ENCODE data around the gene GABARAPL1.

The GABARAPL1 gene

DNA sequence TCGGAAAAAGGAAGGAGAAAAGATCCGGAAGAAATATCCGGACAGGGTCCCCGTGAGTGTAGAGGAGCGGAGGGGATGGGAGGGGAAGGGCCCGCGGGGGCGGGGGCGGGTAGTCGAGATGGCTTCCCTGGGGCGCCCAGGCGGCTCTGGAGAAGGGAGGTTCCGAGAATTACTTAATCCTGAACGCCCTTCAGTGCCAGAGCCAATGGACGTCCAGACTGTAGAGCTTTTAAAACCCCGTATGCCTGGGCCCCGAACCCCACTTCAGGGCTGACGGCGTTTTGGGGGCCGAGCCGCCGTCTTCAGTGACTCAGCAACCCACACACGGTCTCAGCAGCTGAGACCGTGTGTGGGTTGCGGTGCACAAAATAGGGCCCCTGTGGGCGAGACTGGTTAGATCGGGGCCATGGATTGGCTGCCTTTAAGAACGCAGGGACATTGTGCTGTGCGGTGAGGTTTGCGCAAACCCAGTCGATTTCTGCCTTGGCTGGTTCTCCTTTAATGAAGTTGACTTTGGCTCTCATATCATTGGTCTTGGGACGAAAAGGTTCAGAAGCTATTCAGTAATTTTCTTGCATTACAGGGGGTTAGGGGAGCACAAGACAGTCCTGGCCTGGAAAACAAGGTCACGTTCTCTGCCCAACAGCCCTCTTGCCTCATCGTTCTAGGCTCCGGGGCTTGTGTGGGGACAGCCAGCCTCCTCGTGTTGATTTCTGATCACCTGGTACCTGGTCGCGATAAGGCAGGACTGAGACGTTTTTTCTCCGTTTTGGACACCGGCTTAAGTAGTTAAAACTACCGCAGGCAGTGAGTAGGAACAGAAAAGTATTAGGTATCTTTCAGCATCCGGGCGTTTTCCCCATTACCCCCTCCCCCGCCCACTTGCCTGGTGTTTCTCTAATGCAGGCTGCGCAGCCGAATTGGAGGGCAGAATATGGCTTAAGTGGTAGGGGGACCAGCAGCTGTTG, 775 bp downstream of the GABARAPL1 start:
- H3K27me3 ChIP-seq (ENCODE audit: control insufficient read depth in 3 of 3, insufficient read depth in 3 of 3, low read depth in 1 of 3, low read length in 3 of 3), result no peaks in the 10 kb centered on the region
- peak overlapping the region; percentile 1 for H3K23ac ChIP-seq (ENCODE audit: low read depth, low read length, poor library complexity)
- no peak overlapping the region for H2BK12ac ChIP-seq (ENCODE audit: low read length)
- no peak overlapping the region for H4K91ac ChIP-seq (ENCODE audit: low read depth, low read length, poor library complexity)
- H3K4ac ChIP-seq (ENCODE audit: low read length), result no peak overlapping the region
- H3K4me2 ChIP-seq (ENCODE audit: insufficient read depth, low read length, poor library complexity, severe bottlenecking), result peak overlapping the region; percentile 77
- WGBS, 2 donors (ENCODE audit: extremely low coverage in 2 of 2, insufficient read length in 2 of 2, insufficient replicate concordance in 1 of 2), result no CpG with 5 or more reads among the region's 47 CpGs
- H3K27ac ChIP-seq (replicated peaks; ENCODE audit: low read length), result peak overlapping the region; percentile 59
- H2AFZ ChIP-seq (ENCODE audit: low read length), result peak overlapping the region; percentile 100
- H3K79me1 ChIP-seq (ENCODE audit: low read depth, low read length), result peaks cover 3% of the 10 kb centered on the region
- H3K36me3 ChIP-seq (replicated peaks in 1 of 2; ENCODE audit: control insufficient read depth in 2 of 2, insufficient read depth in 2 of 2, low read length in 2 of 2), result peaks cover 2 to 3% of the 10 kb centered on the region in 2 donors
- H3K14ac ChIP-seq (ENCODE audit: low read length), result peak overlapping the region; percentile 92
- no peak for DNase-seq (ENCODE audit: low spot score)
- peak overlapping the region; percentile 90 for H3K18ac ChIP-seq (ENCODE audit: low read length)
- H2BK5ac ChIP-seq (ENCODE audit: low read length), result peak overlapping the region; percentile 63
- no peak overlapping the region for H4K8ac ChIP-seq (ENCODE audit: low read depth, low read length)
- H2BK15ac ChIP-seq (ENCODE audit: low read length), result no peak overlapping the region
- no peaks in the 10 kb centered on the region for H3K4me1 ChIP-seq (ENCODE audit: control insufficient read depth in 2 of 2, insufficient read depth in 1 of 2, low read depth in 1 of 2, low read length in 2 of 2)
- no peak overlapping the region for H2AK5ac ChIP-seq (ENCODE audit: low read depth, low read length)
- peak overlapping the region; percentile 84 to 90 for H3K4me3 ChIP-seq (ENCODE audit: low read length in 2 of 2)
- no peak overlapping the region for H2BK120ac ChIP-seq (ENCODE audit: low read depth, low read length)
- no peaks in the 10 kb centered on the region for H3K9me3 ChIP-seq (replicated peaks in 1 of 2; ENCODE audit: control insufficient read depth in 2 of 2, insufficient read depth in 1 of 2, low read depth in 1 of 2, low read length in 2 of 2)
- H3K9ac ChIP-seq (ENCODE audit: low read depth, low read length, poor library complexity), result peak overlapping the region; percentile 88

DNA sequence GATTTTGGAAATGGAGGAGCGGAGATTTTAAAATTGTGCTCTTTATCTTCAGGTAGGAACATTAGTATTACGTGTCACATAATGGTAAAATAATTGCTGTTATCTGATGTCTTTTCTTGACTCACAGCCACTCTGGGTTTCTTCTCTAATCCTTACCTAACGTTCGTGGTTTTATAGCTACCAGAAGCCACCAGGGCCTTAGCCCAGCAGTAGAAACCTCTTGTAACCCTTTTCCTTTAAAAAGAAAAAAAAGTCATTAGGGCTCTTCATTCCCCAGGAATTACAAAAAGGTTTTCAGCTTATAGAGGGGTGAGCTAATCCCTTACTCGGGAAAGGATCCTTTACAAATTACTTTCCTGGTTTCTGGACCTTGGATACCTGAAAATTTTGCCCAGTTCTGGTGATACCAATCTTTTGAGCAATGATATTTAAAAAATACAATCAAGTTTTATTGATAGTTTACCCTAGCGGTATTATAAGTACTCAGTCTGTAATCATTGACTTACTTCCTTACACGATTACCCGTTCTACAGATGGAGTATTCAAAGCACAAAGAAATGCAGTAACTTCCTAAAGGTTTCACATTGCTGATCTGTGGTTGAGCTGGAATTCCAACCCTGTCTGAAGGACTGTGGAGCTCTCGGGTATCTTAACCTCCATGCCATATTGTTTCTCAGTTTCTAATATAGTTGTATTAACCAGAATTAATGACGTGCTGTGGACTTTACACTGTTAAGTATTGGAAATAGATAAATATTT, 1.6 kb downstream of the GABARAPL1 start:
- Histone ChIP-seq H3K9ac (ENCODE audit: low read depth, low read length, poor library complexity) (no peak overlapping the region), H3K27me3 (ENCODE audit: control insufficient read depth in 3 of 3, insufficient read depth in 3 of 3, low read depth in 1 of 3, low read length in 3 of 3) (no peaks in the 10 kb centered on the region), H2AFZ (ENCODE audit: low read length) (peak overlapping the region; percentile 100), H3K18ac (ENCODE audit: low read length) (no peak overlapping the region), H2BK5ac (ENCODE audit: low read length) (no peak overlapping the region), H3K4me1 (ENCODE audit: control insufficient read depth in 2 of 2, insufficient read depth in 1 of 2, low read depth in 1 of 2, low read length in 2 of 2) (no peaks in the 10 kb centered on the region), H3K79me1 (ENCODE audit: low read depth, low read length) (peaks cover 3% of the 10 kb centered on the region), H3K27ac (replicated peaks; ENCODE audit: low read length) (no peak overlapping the region), H3K4ac (ENCODE audit: low read length) (no peak overlapping the region), H3K4me3 (ENCODE audit: low read length in 2 of 2) (peak overlapping the region; percentile 84 to 90), H4K91ac (ENCODE audit: low read depth, low read length, poor library complexity) (no peak overlapping the region), H3K23ac (ENCODE audit: low read depth, low read length, poor library complexity) (no peak overlapping the region), H2BK120ac (ENCODE audit: low read depth, low read length) (no peak overlapping the region), H2AK5ac (ENCODE audit: low read depth, low read length) (no peak overlapping the region), H2BK12ac (ENCODE audit: low read length) (no peak overlapping the region), H3K4me2 (ENCODE audit: insufficient read depth, low read length, poor library complexity, severe bottlenecking) (peak overlapping the region; percentile 77), H3K36me3 (replicated peaks in 1 of 2; ENCODE audit: control insufficient read depth in 2 of 2, insufficient read depth in 2 of 2, low read length in 2 of 2) (peaks cover 2 to 3% of the 10 kb centered on the region in 2 donors), H4K8ac (ENCODE audit: low read depth, low read length) (no peak overlapping the region), H3K14ac (ENCODE audit: low read length) (no peak overlapping the region), H3K9me3 (replicated peaks in 1 of 2; ENCODE audit: control insufficient read depth in 2 of 2, insufficient read depth in 1 of 2, low read depth in 1 of 2, low read length in 2 of 2) (no peaks in the 10 kb centered on the region), H2BK15ac (ENCODE audit: low read length) (no peak overlapping the region)
- WGBS, 2 donors (ENCODE audit: extremely low coverage in 2 of 2, insufficient read length in 2 of 2, insufficient replicate concordance in 1 of 2), result no CpG with 5 or more reads among the region's 10 CpGs
- no peak for DNase-seq (ENCODE audit: low spot score)

DNA sequence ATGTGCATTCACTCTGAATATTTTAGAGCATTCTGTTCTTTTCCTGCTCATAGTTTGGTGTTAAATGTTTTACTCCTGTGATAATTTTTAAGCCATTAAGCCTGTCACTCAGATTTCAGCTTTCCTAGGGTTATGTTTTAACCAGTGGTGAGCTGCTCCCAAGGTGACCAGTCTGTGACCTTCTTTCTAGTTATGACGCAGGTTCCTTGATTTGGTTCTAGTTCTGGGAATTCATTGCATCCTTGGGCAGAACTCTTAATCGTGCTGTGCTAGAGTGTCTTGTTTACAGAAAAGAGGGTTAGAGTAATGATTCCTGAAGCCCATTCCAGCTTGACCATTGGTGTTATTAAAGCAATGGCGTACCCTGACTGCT, 2.2 kb downstream of the GABARAPL1 start:
- Histone ChIP-seq H3K23ac (ENCODE audit: low read depth, low read length, poor library complexity) (no peak overlapping the region), H3K4me3 (ENCODE audit: low read length in 2 of 2) (no peak overlapping the region), H2AFZ (ENCODE audit: low read length) (no peak overlapping the region), H2BK5ac (ENCODE audit: low read length) (no peak overlapping the region), H3K9ac (ENCODE audit: low read depth, low read length, poor library complexity) (no peak overlapping the region), H3K9me3 (replicated peaks in 1 of 2; ENCODE audit: control insufficient read depth in 2 of 2, insufficient read depth in 1 of 2, low read depth in 1 of 2, low read length in 2 of 2) (no peaks in the 10 kb centered on the region), H3K79me1 (ENCODE audit: low read depth, low read length) (peaks cover 3% of the 10 kb centered on the region), H2BK15ac (ENCODE audit: low read length) (no peak overlapping the region), H3K18ac (ENCODE audit: low read length) (no peak overlapping the region), H3K4me1 (ENCODE audit: control insufficient read depth in 2 of 2, insufficient read depth in 1 of 2, low read depth in 1 of 2, low read length in 2 of 2) (no peaks in the 10 kb centered on the region), H4K8ac (ENCODE audit: low read depth, low read length) (no peak overlapping the region), H3K14ac (ENCODE audit: low read length) (no peak overlapping the region), H3K27ac (replicated peaks; ENCODE audit: low read length) (no peak overlapping the region), H2BK120ac (ENCODE audit: low read depth, low read length) (no peak overlapping the region), H2BK12ac (ENCODE audit: low read length) (no peak overlapping the region), H2AK5ac (ENCODE audit: low read depth, low read length) (no peak overlapping the region), H3K27me3 (ENCODE audit: control insufficient read depth in 3 of 3, insufficient read depth in 3 of 3, low read depth in 1 of 3, low read length in 3 of 3) (no peaks in the 10 kb centered on the region), H3K4ac (ENCODE audit: low read length) (no peak overlapping the region), H4K91ac (ENCODE audit: low read depth, low read length, poor library complexity) (no peak overlapping the region), H3K4me2 (ENCODE audit: insufficient read depth, low read length, poor library complexity, severe bottlenecking) (no peak overlapping the region), H3K36me3 (replicated peaks in 1 of 2; ENCODE audit: control insufficient read depth in 2 of 2, insufficient read depth in 2 of 2, low read length in 2 of 2) (peaks cover 3 to 7% of the 10 kb centered on the region in 2 donors)
- no peak for DNase-seq (ENCODE audit: low spot score)
- no CpG with 5 or more reads among the region's 3 CpGs for WGBS, 2 donors (ENCODE audit: extremely low coverage in 2 of 2, insufficient read length in 2 of 2, insufficient replicate concordance in 1 of 2)

DNA sequence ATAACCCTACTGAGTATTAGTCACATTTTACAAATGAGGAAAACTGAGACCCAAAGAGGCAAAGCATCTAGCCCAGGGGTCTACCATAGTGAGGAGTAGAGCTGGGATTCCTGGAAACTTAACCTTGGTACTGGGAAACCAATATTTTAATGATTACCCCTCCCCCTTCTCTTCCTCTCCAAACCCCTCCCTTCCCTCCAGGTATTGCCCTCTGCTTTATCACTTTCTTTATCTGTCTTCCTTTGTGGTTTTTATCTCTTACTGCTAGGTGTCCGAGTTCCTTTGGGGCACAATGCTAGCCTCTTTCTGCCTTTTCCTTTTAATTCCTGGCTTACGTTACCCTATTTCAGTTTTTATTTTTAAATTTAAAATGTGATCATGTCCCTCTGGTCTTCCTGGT, 2.8 kb downstream of the GABARAPL1 start:
- no peak overlapping the region for H3K14ac ChIP-seq (ENCODE audit: low read length)
- no peaks in the 10 kb centered on the region for H3K27me3 ChIP-seq (ENCODE audit: control insufficient read depth in 3 of 3, insufficient read depth in 3 of 3, low read depth in 1 of 3, low read length in 3 of 3)
- no peak overlapping the region for H2BK120ac ChIP-seq (ENCODE audit: low read depth, low read length)
- no peak overlapping the region for H2AK5ac ChIP-seq (ENCODE audit: low read depth, low read length)
- no peak overlapping the region for H3K27ac ChIP-seq (replicated peaks; ENCODE audit: low read length)
- no peak overlapping the region for H3K4ac ChIP-seq (ENCODE audit: low read length)
- H4K91ac ChIP-seq (ENCODE audit: low read depth, low read length, poor library complexity), result no peak overlapping the region
- no peak overlapping the region for H2BK5ac ChIP-seq (ENCODE audit: low read length)
- no peak overlapping the region for H2BK15ac ChIP-seq (ENCODE audit: low read length)
- no peak overlapping the region for H3K9ac ChIP-seq (ENCODE audit: low read depth, low read length, poor library complexity)
- no peak overlapping the region for H2BK12ac ChIP-seq (ENCODE audit: low read length)
- H3K4me1 ChIP-seq (ENCODE audit: control insufficient read depth in 2 of 2, insufficient read depth in 1 of 2, low read depth in 1 of 2, low read length in 2 of 2), result no peaks in the 10 kb centered on the region
- no peak overlapping the region for H4K8ac ChIP-seq (ENCODE audit: low read depth, low read length)
- WGBS, 2 donors (ENCODE audit: extremely low coverage in 2 of 2, insufficient read length in 2 of 2, insufficient replicate concordance in 1 of 2), result no CpG with 5 or more reads among the region's 2 CpGs
- peaks cover 7 to 12% of the 10 kb centered on the region in 2 donors for H3K36me3 ChIP-seq (replicated peaks in 1 of 2; ENCODE audit: control insufficient read depth in 2 of 2, insufficient read depth in 2 of 2, low read length in 2 of 2)
- H3K18ac ChIP-seq (ENCODE audit: low read length), result no peak overlapping the region
- H3K23ac ChIP-seq (ENCODE audit: low read depth, low read length, poor library complexity), result no peak overlapping the region
- H3K4me2 ChIP-seq (ENCODE audit: insufficient read depth, low read length, poor library complexity, severe bottlenecking), result no peak overlapping the region
- no peaks in the 10 kb centered on the region for H3K9me3 ChIP-seq (replicated peaks in 1 of 2; ENCODE audit: control insufficient read depth in 2 of 2, insufficient read depth in 1 of 2, low read depth in 1 of 2, low read length in 2 of 2)
- no peak for DNase-seq (ENCODE audit: low spot score)
- peaks cover 3% of the 10 kb centered on the region for H3K79me1 ChIP-seq (ENCODE audit: low read depth, low read length)
- no peak overlapping the region for H2AFZ ChIP-seq (ENCODE audit: low read length)
- no peak overlapping the region for H3K4me3 ChIP-seq (ENCODE audit: low read length in 2 of 2)

All from neuronal stem cell (in vitro differentiated cells).